Measurements from ENCODE around the gene LMTK3.

The LMTK3 gene

DNA sequence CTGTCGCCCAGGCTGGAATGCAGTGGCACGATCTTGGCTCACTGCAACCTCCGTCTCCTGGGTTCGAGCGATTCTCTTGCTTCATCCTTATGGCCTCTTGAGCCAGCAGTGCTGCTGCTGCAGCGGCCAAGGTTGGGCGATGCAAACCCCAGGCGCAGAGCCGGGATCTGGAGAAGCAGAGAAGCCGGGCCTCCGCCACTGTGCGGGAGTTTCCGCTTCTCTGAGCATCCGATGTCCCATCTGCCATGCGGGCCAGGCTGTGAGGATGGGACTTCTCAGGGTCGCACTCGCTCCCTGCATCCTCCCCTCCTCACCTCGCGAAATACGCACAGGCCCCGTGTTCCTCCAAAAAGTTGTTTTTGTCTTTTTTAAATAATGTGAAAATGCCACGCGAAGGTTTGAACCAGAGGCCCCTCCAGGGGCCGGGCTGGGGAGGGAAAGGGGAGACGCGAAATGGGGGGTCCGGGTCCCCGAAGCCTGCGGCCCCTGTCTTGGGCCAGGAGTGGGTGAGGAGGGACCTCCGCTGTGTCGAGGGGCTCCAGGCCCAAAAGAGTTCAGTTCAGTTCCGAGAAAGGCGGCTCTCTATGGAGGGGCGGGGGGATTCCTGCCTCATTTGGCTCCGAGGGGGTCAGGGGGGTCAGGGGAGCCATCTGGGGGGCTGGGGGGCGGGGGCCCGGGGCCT is 26.6 kb downstream of the LMTK3 start:
- no peak for DNase-seq

DNA sequence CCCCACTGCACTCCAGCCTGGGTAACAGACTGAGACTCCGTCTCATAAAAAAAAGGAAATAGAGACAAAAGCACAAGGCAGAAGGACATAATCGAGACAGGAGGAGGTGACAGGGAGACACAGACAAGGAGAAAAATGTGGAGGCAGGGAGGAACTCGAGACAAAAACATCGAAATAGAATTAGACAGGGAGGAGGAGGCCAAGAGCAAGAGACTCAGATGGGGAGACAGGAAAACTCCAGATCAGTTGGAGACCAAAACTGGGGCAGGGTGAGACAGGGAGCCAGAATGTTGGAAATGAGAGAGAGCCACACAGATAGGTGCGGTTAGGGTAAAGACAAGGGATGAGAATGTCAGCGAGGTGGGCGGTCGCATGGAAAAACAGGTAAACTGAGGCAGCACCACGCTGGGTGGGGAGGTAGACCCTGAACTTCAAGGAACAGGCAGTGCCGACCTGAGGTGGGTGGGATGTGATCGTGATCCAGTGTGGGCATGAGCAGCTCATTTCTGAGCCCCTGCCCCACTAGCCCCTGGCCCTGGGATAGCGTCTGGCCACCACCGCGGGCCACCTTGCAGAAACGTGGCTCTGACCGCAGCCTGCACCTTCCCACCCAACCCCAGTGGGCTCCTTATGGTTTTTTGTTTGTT is 27.3 kb downstream of the LMTK3 start:
- no peak for DNase-seq

DNA sequence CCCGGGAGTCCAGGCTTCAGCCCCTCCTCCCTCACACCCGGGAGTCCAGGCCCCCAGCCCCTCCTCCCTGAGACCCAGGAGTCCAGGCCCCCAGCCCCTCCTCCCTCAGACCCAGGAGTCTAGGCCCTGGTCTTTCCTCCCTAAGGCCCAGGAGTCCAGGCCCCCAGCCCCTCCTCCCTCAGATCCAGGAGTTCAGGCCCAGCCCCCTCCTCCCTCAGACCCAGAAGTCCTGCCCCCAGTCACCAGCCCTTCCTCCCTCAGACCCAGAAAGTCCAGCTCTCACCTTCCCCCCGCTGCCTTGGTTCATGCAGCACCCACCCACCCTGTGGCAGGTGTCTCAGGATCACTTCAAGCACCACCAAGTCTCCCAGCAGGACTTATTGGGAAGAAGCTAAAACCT is 28.3 kb downstream of the LMTK3 start:
- DNase-seq = no peak

DNA sequence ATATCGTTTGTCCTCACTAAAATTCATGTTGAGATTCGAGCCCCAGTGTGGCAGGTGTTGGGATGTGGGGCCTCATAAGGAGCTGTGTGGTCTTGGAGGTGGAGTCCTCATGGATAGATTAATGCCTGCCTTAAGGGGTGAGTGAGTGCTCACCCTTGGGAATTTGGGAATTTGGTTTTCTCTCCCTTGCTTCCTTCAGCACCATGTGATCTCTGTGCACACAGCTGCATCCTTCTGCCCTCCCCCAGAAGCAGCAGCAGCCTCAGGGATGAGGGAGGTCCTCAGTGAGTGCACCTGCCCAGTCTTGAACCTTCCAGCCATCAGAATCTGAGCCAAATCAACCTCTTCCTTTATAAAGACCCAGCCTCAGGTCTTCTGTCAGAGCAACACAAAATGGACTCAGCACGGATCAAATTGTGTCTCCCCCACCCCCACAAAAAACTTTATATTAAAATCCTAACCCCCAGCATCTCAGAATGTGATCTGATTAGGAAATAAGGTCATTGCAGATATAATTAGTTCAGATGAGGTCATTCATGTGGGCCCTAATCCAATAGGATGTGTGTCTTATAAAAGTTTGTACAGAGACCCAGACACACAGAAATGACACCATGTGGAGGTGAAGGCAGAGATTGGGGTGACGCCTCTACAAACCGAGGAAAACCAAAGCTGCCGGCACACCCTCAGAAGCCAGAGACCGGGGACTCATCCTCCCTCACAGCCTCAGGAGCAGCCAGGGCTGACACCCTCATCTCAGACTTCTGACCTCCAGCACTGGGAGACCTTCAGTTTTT is 29.6 kb downstream of the LMTK3 start:
- no peak for DNase-seq

DNA sequence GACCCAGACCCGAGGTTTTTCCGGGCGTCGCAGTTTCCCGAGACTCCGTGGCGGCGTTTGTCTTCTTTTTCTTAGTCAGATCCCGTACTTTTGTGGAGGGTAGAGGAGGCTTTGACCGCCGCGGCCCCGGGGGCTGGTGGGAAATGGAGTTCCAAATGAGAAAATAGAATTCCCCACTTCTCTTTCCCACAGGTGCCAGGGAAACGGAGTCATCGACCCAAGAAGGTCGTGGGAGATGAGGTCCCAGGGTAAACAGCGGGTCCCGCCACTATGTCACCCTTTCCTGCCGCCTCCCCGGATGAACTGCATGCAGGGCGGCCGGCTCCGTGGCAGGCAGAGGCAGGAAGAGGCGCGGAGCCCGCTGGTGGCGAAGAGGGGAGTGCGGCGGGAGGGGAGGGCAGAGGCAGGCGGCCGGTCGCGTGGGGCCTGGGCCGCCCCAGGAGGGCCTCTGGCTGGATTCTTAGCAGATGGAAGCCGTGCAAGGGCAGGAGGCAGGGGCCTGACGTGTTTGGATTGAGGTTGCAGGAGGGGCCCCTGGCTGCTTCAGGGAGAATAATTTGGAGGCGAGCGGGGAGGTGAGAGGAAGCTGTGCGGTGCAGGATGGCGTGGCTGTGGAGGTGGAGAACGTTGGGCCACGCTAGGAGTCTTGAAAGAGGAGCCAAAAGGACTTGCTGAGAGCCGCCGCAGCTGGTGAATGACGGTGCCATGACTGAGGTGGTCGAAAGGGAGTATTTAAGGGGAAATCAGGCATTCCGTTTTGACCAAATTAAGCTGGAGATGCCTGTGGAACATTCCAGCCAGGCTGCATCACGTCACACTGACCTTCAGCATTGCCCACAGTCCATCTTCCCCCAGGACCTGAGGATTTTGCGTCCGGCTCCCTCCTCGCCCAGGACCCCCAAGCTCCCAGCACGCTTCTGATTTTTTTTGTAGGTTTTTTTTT is 30.8 kb downstream of the LMTK3 start:
- DNase-seq = no peak

DNA sequence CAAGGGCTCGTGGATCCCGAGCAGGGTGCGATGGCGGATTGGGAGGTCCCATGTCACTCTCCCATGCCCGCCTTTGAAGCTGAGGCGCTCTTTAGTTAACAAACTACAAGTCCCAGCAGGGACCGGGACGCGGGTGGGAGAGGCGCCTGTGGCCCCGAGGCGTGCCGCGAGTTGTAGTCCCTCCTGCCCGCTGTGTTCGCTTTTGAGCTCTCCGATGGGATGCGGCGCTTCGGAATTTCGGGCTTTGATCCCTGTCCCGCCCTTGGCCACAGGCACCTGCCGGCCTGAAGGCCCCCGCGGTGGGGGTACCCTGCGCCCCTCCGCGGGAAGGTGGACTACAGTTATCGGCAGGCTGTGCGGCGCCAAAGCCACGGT is 31.5 kb downstream of the LMTK3 start:
- DNase-seq = no peak

DNA sequence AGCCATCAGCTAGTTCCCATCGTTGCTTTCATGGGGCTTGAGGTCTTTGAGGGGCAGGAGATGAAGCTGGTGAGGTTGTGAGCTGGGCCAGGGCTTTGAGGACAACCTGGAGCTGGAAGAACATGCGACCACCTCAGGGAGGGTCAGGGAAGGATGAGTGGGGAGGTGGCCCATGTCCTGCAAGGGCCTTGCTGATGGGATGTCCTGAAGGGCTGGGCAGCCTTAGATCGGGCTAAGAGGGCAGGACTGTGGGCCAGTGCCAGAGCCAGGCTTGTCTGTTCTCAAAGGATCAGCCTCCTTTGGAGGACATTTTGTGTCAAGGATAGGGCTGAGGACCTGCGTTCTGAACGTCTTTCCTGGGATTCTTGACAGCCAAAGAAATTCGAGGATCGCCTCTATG is 31.9 kb downstream of the LMTK3 start:
- no peak for DNase-seq

DNA sequence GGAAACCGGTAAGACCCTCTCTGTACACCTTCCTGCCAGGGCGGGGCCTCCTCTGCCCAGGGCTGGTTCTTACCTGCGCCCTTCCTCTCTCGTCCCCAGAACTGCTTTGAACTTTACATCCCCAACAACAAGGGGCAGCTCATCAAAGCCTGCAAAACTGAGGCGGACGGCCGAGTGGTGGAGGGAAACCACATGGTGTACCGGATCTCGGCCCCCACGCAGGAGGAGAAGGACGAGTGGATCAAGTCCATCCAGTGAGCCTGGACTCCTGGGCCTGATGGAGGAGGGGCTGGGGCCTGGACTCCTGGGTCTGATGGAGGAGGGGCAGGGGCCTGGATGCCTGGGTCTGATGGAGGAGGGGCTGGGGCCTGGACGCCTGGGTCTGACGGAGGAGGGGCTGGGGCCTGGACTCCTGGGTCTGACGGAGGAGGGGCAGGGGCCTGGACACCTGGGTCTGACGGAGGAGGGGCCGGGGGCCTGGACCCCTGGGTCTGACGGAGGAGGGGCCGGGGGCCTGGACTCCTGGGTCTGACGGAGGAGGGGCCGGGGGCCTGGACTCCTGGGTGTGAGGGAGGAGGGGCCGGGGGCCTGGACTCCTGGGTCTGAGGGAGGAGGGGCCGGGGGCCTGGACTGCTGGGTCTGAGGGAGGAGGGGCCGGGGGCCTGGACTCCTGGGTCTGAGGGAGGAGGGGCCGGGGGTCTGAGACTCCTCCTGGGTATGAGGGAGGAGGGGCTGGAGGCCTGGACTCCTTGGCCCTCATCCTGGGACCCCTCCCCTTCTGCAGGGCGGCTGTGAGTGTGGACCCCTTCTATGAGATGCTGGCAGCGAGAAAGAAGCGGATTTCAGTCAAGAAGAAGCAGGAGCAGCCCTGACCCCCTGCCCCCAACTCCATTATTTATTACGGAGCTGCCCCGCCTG is 33.0 kb downstream of the LMTK3 start:
- DNase-seq = no peak

DNA sequence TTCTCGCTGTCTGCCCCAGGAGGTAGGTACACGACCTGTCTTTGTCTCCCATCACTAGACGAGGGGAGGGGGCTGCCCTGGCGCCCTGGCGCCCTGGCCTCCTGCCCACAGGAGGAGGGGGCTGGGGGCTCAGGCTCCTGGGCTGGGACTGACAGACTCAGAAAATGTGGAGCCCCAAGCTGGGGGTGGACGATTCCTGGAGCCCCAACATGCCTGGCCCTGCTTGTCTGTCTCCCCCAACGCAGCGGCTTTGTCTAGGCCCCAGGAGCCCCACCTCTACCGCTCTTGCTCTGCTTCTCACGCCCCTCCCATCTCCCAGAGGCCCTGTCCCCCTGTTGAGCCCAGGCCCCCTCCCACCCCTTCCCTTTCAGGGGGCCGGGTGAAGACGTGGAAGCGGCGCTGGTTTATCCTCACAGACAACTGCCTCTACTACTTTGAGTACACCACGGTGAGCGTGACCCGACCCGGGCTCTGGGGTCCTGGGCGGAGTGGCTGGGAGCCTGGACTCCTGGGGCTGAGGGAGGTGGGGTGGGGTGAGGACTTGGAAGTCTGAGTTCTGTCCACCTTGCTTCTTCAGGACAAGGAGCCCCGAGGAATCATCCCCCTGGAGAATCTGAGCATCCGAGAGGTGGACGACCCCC is 33.8 kb downstream of the LMTK3 start:
- no peak for DNase-seq

DNA sequence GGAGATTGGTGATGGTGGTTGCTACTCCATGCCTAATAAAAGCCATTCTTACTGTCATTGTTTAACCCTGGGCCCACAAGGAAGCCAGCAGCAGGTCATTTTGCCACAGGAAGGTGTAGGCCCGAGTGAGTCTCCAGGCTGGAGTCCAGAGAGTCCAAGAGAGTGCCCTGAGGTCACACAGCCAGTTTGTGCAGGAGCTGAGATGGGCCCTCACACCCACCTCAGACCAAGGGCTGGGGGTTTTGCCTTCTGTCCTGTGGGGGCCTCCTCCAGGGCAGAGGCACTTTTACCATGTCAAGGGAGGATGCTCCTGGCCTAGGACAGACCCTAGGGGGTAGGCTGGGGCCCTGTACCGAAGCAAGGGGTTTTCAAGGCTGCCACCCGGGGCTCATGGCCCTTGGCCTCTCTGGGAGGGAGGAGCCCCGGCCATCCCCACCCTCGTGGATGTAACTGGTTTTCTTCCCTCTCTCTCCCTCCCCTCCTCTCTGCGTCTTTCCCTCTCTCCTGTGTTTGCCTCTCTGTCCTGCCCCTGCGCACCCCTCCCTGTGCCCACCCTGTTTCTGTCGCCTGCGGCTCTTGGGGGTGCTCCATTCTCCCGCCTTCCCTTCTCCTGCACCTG is 34.5 kb downstream of the LMTK3 start:
- DNase-seq = no peak

DNA sequence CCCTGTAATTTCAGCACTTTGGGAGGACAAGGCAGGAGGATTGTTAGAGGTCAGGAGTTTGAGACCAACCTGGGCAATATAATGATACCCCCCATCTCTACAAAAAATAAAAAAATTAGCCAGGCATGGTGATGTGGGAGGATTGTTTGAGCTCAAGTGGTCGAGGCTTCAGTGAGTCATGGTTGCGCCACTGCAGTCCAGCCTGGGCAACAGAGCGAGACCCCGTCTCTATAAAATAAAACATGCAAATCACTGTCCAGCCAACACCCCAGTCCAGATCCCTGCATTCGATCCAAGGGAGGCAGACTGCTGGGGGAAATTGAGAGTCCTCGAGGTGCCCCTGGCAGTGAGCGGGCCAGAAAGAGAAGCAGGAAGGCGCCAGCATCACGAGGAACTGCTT is 35.5 kb downstream of the LMTK3 start:
- no peak for DNase-seq

DNA sequence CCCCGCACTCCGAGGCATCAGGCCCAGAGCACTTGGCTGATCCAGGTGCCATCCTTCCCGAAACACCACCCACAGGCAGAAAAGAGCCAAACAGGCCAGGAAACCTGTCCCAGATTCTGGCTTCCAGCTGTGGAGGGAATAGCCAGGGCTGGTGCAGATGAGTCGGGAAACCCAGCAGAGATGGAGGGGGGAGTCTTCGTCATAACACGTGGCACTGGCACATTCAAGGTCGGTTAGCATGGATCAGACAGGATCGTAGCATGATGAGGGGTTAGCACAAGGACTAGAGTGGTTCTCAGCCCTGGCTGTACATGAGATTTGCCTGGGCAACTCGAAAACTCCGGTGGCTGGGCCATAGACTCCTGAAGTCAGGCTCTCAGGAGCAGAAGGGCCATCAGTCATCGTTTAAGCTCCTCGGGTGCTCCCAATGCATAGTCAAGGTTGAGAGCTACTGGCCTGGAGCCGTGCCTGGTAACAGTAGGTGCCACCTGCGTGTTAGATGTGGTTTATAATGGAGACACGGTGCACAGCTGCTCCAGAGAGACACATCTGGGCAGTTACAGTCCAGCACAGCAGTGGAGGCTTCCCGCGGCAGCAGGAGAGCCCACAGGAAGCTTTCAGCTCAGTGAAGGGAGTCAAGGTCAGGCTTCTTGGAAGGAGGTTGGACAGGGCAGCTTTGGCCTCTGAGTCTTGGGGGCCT is 36.1 kb downstream of the LMTK3 start:
- no peak for DNase-seq

DNA sequence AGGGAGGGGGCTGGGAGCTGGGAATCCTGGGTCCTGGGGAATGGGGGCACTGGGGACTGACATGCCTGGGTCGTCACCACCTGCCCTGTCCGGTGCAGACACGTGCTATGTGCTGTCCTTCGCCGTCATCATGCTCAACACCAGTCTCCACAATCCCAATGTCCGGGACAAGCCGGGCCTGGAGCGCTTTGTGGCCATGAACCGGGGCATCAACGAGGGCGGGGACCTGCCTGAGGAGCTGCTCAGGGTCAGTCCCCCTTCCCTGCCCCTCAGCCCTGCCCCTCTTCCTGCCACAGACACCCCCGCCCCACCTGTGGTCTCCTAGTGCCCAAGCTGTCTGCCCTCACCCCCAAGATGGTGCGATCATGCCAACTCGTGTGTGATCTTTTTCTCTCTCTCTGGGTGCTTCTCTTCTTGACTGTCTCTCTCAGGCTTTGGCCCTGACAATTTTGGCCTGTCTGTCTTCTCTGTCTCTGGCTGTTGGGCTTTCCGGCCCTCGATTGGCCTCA is 37.5 kb downstream of the LMTK3 start:
- DNase-seq = no peak

DNA sequence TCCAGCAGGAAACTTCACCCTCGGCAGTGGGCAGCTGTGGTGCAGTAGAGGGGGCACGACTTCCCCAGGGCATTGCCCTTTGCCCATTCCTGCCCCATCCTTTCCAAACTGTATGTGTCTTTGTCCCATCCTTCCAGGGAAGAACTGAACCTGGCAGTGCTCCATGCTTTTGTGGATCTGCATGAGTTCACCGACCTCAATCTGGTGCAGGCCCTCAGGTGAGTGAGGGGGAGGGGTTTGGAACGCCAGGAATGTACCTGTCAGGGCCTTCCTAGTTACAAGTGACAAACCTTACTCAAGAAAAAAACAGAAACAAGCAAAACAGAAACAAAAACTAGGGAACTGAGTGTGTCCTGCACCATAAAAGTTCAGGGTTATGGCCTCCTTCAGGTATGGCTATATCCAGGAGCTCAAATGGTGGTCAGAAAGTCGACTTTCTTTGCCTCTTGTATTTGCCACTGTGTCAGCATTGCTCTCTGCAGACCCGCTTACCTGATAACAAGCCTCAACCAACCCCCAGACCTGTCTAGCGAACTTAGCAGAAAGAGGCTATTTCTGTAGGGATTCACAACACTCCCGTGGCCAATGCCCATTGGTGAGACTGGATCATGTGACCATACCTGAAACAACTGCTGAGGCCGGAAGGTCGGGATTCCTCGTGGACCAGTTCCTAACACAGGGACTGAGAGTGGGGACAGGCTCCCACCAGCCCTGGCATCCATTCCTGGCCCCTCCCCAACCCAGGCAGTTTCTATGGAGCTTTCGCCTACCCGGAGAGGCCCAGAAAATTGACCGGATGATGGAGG is 38.3 kb downstream of the LMTK3 start:
- no peak for DNase-seq

DNA sequence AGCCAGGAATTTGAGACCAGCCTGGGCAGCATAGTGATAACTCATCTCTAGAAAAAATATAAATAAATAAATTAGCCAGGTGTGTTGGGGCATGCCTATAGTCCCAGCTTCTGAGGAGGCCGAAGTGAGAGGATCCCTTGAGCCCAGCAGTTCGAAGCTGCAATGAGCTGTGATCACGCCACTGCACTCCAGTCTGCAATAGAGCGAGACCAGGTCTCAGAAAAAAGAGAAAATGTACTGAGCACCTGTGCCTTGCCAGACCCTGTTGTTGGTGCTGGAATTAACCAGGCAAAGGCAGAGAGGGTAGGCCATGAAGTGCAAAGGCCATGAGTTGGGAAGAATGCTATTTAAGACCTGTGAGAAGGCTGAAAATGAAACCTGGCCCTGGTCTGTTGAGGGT is 39.8 kb downstream of the LMTK3 start:
- no peak for DNase-seq

DNA sequence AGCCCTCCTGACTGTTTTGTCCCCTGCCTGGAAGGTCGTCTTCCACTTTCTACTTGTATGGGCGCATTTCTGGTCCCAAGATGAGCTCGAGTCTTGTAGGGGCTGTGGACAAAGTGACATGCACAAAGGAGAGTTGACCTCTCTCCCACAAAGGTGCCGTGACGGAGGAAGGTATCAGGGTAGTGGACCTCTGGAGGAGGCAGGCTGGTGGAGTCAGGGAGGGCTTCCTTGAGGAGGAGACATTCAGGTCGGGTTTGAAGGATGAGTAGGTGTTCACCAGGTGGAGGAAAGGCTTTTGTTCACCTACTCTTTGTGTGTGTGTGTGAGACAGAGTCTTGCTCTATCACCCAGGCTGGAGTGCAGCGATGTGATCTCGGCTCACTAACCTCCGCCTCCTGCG is 40.8 kb downstream of the LMTK3 start:
- no peak for DNase-seq

DNA sequence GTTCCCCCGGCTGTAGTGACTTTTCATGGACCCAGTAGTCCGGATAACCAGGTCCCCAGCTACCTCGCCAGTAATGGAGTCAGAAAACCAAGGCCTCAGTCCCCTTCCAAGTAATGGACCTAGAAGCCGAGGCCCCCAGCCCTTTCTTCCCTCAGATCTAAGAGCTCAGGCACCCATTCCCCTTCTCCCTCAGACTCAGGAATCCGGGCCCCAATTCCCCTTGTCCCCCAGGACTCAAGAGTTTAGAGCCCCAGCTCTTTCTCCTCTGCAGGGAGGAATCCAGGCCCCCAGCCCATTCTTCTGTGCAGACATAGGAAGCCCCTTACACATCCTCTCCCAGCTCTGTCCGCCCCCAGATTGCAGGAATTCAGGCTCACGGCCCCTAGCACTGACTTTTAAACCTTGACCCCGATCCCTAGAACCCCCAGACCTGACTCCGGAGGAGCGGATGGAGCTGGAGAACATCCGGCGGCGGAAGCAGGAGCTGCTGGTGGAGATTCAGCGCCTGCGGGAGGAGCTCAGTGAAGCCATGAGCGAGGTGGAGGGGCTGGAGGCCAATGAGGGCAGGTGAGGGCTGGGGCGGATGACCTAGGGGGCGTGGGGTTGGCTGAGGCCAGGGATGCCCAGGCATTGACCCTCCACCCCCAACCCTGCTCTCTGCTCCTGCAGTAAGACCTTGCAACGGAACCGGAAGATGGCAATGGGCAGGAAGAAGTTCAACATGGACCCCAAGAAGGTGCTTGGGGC is 41.5 kb downstream of the LMTK3 start:
- DNase-seq = no peak

DNA sequence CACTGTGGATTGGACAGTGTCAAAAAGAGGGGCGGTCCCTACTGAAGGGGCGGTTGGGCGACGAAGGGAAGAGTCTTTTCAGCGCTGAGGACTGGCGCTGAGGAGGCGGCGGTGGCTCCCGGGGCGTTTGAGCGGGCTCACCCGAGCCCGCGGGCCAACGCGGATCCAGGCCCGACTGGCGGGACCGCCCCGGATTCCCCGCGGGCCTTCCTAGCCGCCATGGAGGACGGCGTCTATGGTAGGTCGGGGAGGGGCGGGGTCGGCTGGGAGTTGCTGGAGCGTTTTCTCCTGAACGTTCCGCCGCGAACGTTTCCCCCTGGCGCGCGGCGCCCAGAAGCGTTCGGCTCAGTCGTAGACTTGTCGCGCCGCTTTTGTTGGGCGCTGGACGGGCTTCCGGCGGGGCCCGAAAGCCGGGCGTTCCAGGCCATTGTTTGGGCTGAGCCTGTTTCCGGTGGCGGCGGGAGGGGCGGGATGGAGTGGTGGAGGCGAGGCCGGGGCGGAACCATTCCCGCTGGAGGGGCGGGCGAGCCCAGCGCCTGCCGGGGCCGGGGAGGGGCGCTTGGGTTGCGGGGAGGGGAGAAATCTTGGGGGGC is 42.2 kb downstream of the LMTK3 start, which contains the start of gene CYTH2:
CYTH2 (plus strand) TSS at position 81 of the 593 bp plus-strand sequence; CDS start at position 220, 139 bp downstream.
- no peak for DNase-seq

Data from amniotic stem cell (primary cell).